NOMO-1 (cell line): ENCODE results near the gene EIF3J.
"Not testable (repeated sequence)": the region's sequence is repeated elsewhere in the genome, so short reads cannot be mapped to it uniquely, and the experiment has no call there.

ENCODE experiments used
- DNase-seq, 2 experiments: peaks; one replicate each; lab custom pipeline; 2025; ENCODE audit not compliant: unreplicated experiment in 2 of 2; lab: John Stamatoyannopoulos, UW

EIF3J gene

GRCh38 chr15:44541282-44541958, 4.5 kb downstream of the EIF3J start:
- no peak for DNase-seq

DNA sequence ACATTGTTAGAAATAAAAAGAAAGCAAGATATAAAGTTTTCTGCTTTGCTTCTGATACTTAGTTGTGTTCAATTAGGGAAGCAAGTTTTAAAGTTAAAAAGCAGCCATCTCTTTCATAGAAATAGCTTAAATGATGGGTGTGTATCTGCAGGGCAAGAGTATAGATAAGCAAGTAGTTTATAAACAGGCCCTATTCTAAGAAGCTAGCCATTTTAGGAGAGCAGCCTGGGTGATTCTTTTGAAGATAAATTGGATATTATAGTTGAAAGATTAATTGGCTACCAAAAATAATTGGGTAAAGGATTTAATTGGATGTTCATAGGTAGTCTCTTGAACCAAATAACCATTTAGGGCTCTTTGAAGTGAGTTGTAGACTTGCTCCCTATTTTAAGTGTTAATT, 5.6 kb downstream of the EIF3J start:
- DNase-seq, result no peak

GRCh38 chr15:44544745-44545144, 7.8 kb downstream of the EIF3J start:
- not testable (repeated sequence) for DNase-seq

- DNase-seq, result no peak
Measured at GRCh38 chr15:44545913-44546802, 9.2 kb downstream of the EIF3J start.

DNA sequence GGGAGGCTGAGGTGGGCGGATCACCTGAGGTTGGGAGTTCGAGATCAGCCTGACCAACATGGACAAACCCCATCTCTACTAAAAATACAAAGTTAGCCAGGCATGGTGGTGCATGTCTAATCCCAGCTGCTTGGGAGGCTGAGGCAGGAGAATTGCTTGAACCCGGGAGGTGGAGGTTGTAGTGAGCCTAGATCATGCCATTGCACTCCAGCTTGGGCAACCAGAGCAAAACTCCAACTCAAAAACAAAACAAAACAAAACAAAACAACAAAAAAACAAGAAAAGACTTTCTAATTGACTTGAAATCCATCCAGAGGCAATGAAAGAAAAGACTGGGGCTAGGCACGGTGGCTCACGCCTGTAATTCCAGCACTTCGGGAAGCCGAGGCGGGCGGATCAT, 12.2 kb downstream of the EIF3J start:
- DNase-seq, result not testable (repeated sequence)

GRCh38 chr15:44550256-44550655, 13.3 kb downstream of the EIF3J start:
- no peak for DNase-seq

DNA sequence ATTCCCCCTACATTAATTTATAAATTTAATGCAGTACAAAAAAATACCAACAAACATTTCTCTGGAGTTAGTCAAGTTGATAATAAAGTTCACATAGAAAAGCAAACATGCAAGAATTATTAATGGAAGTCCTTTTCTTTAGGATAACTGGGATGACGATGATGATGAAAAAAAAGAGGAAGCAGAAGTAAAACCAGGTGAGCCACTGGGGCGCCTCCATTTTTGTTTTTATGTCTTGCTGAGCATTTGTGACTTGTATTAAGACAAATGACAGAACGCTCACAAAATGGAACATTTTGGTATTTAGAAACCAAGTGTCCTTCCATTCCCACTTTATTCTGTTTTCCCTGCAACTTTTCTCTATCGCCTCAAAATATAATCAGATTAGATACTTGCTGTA, 13.8 kb downstream of the EIF3J start:
- no peak for DNase-seq

DNA sequence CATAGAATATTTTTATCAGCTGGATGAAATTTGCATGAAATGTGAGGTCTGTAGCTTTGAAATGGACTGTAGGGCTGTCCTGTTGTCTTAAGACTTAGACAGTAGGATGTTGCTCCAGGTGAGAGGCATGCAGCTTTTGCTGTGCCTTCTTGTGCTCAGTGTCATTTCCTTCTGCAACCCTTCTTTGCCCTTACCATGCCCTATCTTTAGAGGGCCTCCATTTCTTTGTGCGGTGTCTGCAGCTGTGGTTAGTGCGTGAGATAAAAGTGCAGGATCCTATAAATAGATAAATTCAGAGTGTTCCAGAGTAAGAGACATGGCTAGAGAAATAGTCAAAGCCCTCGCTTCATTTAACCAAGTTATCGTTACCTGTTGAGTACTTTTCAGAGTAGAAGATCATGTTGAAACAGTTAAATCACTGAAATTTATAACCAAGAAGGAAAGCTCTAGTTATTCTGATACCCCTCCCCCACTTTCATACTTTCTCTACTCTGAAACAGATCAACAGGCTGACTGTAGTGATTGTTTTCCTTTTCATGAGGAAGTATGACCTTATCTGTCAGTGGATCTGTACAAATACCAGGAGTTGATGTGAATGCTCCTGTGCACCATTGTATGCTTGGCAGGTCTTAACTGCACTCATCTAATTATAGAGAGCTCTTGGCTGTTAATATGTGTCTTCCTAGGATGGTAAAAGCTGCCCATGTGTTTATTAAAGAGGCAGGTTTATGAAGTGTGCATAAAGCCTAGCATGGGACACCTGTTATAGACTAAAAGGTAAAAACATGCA, 18.2 kb downstream of the EIF3J start:
- DNase-seq, result no peak

- DNase-seq, result not testable (repeated sequence)
Measured at GRCh38 chr15:44560926-44561325, 24.0 kb downstream of the EIF3J start.

DNA sequence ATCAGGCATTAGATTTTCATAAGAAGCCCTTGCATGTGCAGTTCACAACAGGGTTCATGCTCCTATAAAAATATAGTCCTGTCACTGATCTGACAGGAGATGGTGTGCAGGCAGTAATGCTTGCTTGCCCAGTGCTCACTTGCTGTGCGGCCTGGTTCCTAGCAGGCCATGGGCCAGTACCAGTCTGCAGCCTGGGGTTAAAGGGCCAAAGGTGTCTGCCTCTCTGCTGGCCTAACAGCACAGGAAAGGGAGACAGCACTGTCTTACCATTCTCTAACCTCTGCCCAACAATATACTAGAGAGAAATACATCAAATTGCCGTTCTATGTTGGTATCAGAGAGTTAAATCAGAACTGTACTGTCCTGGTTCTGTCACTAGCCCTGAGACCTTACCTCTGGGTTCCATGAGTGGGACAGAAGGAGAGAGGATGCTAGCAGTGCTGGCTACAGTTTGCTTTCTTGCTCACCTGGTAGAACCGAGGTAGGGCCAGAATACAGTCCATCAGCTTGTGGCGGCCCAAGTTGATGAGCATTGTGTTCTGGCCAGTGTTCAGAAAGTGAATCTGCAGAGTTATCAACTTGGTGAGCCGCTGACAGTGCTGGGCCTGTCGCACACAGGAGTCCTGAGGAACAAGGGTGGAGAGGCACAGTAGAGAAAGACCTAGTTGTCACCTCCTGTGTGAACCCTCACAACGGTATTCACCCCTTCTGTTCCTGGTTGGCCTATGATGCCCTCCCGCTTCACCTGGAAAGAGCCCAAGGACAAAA, 28.6 kb downstream of the EIF3J start:
- DNase-seq, result no peak

DNA sequence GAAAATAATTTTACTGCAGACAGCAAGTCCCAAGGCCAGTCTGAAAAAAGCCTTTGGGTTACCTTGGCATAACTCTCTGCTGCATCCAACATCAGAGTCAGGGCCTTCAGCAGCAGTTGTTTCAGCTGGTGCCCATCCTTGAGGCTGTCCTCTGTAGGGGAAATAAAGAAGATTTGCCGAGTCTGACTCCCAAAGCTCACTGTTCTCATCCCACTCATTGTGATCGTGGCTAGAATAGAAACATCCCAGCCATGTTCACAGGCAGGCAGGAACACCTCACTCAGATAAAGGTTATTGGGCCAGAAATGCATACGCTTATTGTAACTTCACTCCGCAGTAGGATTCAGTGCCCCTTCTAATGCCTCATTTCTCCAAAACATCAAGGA, 29.2 kb downstream of the EIF3J start:
- DNase-seq, result no peak

DNA sequence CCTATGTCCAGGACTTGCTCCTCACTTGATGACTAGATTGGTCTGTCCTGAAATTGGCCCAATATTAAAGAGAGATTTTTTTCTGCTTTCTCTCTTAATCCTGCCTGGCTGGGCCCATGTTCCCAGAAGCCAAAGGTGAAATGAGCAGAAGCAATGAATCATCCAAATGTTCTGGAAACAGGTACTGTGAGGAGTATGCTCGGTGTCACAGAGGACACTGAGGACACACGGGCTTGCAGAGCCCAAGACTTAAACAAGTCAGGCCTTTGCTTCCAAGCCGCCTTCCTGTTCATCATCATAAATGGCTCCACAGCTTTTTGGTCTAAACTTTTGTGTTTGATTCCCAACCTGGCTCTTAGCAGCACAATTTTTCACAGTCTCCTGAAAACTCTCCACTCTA, 31.4 kb downstream of the EIF3J start:
- no peak for DNase-seq

DNA sequence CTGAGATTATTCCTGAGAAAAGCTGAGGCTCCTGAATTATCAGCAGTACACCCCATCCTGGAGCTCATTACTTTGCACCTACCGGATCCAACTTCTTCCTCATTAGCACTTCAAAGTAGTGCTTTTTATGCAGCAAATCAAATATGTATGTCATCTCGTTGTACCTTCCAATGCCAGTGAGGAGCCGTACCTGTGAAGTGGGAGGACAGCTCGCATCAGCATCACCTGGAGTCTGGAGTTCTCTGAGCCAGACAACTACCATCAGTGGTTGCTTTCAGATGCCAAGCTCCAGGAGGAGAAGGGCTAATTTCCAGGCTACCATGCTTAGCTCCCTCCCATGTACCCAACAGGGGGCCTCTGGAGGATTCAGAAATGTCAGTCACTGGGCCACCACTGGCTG, 32.4 kb downstream of the EIF3J start:
- DNase-seq, result no peak

GRCh38 chr15:44570361-44570760, 33.4 kb downstream of the EIF3J start:
- no peak for DNase-seq

DNA sequence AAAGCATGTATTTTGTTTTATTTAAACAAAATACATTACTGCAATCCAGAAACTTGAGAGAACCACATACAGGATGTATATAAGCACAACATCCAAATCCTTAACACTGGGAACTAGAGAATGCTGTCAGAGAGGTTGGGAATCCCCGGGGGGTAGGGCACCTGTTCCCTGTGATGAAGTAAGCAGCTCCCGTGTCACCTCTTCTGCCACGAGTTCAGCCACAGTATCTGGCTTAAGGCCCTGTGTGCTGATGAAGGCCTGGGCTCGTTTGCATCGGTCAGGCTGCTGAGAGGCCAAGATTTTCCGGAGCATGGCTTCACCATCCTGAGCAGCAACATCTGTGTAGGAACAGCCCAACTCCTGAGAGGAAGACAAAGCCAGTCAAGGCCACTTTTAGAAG, 36.4 kb downstream of the EIF3J start:
- DNase-seq, result no peak

- DNase-seq, result no peak
Measured at GRCh38 chr15:44574734-44575133, 37.8 kb downstream of the EIF3J start.

- DNase-seq, result no peak
Measured at GRCh38 chr15:44580105-44580504, 43.2 kb downstream of the EIF3J start.

DNA sequence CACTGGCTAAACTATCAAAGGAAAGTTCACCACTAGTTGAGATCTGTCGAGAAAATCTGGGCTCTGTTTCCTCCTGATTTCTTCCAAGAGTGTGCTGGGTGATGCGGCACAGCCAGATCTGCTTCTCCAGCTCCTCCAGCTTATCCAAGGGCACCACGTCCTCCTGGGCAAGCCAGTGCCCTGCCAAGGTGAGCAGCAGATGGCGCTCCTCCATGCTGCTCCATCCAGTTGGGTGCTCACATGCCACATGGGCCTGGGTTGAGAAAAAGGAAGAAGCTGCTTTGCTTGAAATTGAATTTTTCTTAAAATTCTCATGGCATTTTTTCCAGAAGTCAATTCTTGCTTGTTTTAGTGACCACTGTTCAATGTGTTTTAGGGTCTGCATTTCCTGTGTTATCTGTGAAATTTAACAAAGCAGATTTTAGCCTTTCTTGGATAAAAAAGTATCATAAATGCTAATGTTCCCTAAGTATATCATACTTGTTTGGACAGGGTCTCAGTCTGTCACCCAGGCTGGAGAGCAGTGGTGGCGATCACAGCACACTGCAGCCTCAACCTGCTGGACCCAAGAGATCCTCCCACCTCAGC, 47.3 kb downstream of the EIF3J start:
- DNase-seq, result no peak

GRCh38 chr15:44585633-44586032, 48.7 kb downstream of the EIF3J start:
- DNase-seq, result no peak

GRCh38 chr15:44588541-44588940, 51.6 kb downstream of the EIF3J start:
- no peak for DNase-seq
